HG03108 (cell line): ENCODE data around the gene SSR1.

Experiments
- ATAC-seq: cut with Tn5 transposase; IDR thresholded peaks from one replicate; pipeline ENCODE4 v1.9.1; 2021; ENCODE audit warnings: moderate library complexity; ENCODE audit not compliant: unreplicated experiment

Gene SSR1

DNA sequence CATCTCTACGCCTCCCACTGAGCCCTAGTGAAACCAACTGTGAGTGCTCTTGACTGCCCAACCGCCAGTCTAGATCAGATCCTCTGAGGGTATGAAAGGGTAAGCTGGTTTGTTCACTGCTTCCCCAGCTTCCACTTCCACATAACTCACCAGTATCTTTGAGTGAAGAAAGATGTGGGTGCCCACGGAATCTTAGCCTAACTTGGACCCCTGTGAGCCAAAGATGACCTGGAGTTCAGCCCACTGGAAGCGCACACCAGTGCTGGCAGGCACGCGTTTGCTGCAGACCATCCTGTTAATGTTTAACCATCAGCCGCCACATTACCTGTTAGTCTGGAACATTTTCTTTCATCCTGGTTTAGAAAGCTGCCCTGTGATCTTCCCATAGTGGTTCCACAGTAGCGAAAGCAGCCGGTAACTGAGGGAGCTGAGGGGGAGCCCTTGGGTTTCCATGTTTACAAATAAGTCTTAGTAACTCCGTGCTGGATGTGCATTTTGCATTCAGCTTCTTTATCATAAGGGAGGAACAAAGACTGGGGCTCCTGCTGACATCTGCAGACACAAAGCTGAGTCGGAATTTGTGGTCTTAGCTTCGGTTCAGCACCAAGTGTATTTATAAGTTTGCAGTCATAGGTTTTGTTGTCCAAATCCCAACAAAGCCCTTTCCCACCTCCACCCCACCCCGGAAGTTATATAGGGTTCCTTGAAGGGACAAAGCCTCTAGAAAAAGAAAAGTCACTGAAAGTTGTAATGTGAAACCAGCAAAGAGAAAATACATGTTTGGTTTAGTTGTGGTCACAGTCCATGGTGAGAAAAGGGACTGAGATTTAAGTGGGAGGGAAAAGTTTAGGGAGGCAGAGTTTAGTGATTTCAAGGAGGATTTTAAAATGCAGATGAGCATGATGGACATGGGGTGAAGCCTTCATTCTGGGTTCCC, 71.0 kb downstream of the SSR1 start:
- no peak for ATAC-seq

DNA sequence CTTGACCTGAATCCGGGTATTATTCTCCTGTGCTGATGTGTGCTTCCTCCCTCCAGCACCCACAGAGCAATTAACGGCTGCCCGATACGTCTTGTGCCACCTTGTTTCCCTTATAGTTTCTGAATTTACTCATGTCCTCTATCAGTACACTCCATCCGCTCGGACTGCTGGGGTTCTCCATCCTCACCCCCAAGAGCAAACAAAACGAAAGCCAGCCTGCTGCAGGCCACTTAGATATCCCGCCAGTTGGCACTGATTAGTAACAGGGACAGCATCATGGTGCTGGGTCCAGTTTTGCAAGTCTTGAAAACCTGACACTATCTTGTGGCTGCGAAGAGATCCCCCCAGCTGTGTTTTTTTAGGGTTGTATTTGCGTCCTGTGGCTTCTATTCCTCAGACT, 71.8 kb downstream of the SSR1 start:
- ATAC-seq = no peak

DNA sequence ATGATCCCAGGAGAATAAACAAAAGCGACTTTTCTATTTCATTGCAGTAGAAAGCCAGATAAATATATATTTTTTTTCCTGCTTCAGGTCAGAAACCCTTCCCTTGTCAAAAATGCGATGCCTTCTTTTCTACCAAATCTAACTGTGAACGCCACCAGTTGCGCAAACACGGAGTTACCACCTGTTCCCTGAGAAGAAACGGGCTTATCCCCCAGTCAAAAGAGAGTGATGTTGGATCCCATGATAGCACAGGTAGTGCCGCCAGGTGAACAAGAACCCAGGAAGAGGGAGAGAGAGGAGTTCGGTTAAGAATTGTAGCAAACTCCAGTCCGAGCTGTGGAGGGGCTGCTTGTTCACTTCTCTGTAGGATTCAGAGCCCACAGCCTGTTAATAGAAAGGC, 72.6 kb downstream of the SSR1 start:
- ATAC-seq = no peak

DNA sequence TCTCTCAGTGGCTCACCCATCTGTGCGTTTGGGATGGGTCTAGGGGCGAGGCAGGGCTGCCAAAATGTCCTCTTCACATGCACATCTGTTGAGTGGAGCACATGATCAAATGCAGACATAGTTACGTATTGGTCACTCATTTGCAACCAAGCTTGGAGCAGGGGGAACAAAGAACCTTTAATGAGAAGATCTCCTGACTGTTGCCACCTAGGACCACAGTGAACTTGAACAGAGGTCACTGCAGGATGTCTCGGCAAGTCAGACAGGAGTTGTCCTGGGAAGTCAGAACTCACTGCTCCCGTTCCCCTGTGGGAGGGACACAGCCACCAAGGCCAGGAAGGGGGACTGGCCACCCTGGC, 73.4 kb downstream of the SSR1 start:
- no peak for ATAC-seq

DNA sequence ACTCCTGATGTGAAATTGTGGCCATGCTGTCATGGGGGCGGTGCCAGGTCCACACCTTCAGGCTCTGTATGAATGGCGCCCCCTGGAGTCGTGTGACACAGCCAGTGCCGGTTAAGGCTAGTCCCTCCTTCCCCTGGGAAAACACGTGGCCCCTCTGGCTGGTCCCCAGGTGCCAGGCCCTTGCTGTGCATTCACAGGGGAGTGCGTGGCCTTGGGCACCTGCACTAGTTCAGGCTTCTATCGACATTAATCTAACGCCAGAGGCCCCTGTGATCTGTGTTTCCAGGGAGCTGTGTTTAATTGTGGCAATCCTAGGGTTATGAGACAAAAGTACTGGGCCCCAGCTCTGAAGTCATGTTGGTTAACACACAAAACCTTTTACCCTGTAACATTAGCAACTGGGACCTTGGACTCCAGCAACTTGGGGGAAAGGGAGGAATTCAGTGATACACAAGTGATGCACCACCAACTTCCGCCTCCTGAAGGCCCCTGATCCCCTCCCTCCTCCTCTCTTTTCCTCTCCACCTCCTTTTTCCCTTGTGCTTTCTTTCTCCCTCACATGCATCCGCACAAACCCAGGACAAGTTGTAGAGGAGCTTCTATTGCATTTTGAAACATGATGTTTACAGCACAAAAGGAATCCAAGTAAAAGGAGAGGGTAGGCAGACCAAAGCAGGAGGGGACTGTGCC, 74.0 kb downstream of the SSR1 start:
- peak; percentile 41 for ATAC-seq

DNA sequence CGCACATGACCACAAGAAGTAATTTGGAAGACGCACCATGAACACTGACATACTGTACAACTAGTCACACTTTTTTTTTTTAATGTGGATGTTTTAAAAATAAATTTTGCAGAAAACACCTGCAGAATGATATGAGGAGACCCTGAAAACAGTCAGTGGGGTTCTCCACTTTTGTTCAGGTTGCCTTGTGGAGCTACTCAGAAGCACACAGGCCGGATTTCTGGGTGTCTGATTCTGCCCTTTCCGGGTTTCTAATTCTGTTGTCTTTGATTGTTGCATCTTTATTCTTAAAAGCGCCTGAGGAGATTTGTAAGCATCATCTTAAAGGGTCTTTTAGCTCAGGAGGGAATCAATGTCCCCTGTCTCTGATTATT, 74.5 kb downstream of the SSR1 start:
- no peak for ATAC-seq

DNA sequence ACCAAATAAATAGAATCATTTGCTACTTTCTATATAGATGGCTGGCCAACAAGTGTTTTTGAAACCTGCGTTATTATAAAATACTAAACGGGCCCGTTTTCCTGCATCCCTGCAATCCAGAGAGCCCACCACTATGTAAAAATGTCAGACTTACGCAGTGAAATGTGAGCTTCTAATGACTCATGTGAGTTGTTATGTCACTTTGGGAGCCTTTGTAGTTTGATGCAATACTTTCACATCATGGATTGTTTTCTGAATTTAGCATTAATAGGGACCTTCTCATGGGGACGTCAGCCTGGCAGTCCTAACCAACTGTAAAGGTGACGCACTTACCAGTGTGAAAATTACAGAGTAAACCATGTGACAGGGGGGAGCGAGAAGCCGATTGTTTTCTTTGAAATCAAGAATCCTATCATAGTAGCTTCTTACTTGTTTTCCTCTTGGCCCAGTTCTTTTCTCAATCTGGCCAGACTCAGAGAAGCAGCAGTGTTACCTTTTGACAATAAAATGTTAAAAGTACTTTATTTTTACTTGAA, 75.3 kb downstream of the SSR1 start:
- no peak for ATAC-seq

DNA sequence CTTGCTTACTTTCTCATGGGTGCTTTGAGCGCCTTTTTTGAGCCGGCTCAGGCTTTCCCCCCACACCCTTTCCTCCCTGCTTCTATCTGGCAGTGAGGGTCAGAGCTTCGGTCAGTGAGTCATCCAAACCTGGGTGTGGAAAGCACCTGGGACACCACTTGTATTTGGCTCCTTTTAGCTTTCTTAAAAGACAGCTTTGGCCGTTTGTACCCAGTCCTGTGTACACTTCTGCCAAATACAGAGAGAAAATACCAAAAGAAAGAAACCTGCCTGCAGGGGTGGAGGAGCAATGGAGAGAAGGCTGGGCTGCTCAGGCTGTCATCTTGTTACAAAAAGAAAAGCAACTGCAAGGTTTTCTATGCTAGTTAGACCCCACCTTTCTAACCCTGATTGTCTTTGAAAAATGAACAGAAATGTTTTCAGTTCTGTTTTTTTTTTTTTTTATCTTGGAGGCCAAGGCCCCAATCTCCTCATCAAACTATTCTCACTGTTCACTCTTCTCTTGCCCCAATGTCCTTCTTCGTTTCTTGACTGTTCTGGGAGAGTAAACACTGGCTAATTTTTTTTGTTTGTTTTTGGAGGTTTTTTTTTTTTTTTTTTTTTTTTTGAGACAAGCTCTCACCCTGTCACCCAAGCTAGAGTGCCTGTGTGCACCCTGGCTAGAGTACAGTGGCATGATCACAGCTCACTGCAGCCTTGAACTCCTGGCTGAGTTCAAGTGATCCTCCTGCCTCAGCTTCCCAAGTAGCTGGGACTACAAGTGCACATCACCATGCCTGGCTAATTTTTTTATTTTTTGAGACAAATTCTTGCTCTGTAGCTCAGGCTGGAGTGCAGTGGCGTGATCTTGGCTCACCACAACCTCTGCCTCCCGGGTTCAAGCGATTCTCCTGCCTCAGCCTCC, 76.4 kb downstream of the SSR1 start:
- peak; percentile 54 for ATAC-seq

DNA sequence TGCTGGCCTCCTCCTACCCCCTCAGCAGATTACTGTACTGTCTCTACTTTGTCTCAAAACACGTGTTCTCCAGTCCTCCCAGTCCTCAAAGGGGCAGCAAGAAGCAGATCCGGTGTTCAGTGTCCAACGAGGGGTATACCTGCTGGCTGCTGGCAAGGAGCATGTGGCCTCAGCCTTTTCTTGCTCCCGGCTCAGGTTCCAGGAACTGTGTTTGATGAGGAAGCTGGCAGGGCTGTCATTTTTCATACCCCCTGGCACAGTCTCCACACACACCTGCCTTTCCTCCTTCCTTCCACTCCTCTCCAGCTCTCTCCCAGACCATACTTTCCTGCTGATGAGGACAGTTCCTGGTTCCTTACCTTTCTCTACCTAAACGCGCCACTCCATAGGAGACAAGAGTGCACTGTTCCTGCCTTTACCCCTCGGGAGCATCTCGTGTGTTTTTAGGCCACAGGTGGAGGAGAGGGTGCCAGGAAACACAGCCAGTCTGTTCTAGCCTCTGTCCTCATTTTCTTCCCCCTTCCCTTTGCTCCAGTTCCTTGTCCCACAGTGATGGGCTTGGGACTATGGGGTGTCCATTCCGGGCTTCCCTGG, 77.2 kb downstream of the SSR1 start:
- no peak for ATAC-seq

DNA sequence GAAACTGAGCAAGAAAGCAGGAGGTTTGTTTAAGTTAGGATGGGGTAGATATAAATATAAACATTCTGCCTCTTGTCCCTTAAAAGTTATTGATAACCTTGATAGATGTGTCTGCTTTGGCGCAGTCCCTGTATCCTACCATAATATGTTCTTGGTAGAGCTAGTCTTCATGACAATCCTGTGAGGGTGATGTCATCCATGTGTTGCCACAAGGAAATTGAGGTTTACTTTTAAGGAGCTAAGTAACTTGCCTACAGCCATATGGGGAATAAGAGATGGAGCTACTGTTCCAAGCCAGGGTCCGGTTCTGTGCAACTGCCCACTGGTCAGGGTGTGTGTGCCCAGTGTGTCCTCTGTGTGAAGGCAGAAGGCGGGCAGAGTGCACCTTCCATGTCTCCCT, 78.5 kb downstream of the SSR1 start:
- ATAC-seq = no peak

DNA sequence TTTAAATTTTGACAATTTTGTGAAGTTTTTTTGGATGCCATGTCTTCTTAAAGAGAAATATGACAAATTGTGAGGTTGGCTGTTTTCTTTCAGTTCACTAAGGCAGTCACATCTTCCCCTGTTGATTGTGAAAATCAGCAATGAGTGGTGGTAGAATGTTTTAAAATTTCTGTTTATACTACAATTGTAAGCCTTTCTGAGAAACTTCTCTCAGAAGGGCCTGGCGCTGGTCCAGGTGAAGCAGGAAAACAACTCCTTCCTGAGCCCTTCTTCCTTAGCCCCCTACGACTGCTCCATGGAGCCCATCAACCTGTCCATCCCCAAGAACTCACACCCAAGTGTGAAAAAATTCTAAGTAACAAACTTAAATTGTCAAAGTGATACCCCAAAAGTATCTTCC, 80.6 kb downstream of the SSR1 start:
- ATAC-seq = no peak

DNA sequence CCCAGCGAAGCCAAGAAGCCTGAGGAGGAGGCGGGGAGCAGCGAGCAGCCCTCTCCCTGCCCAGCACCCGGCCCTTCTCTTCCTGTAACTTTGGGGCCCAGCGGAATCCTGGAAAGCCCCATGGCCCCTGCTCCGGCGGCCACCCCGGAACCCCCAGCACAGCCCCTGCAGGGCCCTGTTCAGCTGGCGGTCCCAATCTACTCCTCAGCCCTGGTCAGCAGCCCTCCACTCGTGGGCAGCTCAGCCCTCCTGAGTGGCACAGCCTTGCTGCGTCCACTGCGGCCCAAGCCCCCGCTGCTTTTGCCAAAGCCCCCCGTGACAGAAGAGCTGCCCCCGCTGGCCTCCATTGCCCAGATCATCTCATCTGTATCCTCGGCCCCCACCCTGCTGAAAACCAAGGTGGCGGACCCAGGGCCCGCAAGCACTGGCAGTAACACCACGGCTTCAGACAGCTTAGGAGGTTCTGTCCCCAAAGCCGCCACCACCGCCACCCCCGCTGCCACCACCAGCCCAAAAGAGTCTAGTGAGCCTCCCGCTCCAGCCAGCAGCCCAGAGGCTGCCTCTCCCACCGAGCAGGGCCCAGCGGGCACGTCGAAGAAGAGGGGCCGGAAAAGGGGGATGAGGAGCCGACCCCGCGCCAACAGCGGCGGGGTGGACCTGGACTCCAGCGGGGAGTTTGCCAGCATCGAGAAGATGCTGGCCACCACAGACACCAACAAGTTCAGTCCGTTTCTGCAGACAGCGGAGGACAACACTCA, 81.9 kb downstream of the SSR1 start:
- no peak for ATAC-seq

DNA sequence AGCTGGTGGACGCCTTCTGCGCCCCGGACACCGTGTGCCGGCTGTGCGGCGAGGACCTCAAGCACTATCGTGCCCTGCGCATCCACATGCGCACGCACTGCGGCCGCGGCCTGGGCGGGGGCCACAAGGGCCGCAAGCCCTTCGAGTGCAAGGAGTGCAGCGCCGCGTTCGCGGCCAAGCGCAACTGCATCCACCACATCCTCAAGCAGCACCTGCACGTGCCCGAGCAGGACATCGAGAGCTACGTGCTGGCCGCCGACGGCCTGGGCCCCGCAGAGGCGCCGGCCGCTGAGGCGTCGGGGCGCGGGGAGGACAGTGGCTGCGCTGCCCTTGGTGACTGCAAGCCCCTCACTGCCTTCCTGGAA, 82.7 kb downstream of the SSR1 start:
- ATAC-seq = no peak

DNA sequence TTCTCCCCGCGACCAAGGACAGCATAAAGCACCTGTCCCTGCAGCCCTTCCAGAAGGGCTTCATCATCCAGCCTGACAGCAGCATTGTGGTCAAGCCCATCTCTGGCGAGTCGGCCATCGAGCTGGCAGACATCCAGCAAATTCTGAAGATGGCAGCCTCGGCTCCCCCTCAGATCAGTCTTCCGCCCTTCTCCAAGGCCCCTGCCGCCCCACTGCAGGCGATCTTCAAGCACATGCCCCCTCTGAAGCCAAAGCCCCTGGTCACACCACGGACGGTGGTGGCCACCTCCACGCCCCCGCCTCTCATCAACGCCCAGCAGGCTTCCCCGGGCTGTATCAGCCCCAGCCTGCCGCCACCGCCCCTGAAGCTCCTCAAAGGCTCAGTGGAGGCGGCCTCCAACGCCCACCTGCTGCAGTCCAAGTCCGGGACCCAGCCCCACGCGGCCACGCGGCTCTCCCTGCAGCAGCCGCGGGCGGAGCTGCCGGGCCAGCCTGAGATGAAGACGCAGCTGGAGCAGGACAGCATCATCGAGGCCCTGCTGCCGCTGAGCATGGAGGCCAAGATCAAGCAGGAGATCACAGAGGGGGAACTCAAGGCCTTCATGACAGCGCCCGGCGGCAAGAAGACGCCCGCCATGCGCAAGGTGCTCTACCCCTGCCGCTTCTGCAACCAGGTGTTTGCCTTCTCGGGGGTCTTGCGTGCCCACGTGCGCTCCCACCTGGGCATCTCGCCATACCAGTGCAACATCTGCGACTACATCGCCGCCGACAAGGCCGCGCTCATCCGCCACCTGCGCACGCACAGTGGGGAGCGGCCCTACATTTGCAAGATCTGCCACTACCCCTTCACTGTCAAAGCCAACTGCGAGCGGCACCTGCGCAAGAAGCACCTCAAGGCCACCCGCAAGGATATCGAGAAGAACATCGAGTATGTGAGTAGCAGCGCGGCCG, 83.3 kb downstream of the SSR1 start:
- ATAC-seq = no peak

DNA sequence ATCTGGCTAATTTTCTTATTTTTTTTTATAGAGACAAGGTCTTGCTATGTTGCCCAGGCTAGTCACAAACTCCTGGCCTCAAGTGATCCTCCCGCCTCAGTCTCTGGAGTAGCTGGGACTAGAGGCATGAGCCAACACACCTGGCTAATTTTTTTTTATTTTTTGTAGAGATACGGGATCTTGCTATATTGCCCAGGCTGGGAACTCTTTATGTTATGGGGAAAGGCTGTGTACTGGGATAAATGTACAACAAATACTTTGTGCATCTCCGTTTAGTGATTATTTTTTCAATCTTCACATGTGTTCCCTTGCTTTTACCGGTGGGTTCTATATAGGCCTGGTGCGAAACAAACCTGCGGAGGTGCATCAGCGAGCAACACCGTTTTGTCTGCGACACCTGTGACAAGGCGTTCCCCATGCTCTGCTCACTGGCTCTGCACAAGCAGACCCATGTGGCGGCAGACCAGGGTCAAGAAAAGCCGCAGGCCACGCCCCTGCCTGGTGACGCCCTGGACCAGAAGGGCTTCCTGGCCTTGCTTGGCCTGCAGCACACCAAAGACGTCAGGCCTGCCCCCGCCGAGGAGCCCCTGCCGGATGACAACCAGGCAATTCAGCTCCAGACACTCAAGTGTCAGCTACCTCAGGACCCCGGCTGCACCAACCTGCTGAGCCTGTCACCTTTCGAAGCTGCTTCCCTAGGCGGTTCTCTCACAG, 84.2 kb downstream of the SSR1 start:
- no peak for ATAC-seq

DNA sequence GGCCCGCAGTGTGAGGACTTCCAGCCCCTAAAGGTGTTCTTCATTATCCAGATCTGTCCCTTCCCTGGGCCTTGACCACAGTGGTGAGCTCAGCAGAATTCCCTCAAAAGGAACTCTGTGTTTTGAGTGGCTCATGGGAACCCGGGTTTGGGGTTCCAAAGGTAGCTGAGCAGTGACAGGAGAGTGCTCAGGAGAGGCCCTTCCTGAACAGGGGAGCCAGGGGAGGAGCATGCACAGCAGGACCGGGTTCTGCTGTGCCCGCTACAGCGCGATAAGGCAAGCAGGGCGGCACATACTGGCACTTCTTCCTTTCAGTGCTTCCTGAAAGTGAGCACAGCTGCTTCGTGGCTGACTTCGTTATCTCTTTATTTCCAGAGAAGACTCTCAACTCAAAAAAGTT, 88.3 kb downstream of the SSR1 start:
- ATAC-seq = no peak

DNA sequence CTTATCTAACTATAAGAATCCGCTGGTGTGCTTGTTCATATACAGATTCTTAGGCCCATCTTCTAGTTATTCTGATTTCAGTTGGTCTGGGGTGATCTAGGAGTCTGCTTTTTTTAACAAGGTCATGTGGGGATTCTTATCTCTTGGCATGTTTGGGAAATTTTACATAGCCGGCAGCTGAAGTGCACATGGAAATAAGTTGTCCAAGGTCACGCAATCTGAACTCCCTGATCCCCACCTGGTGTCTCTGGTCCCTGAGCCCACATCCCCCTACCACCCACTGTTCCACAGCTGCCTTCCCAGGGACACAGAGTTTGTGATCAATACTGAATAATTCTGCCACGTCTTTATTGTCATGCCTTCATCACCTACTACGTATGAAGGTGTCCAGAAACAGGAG, 90.8 kb downstream of the SSR1 start:
- no peak for ATAC-seq

DNA sequence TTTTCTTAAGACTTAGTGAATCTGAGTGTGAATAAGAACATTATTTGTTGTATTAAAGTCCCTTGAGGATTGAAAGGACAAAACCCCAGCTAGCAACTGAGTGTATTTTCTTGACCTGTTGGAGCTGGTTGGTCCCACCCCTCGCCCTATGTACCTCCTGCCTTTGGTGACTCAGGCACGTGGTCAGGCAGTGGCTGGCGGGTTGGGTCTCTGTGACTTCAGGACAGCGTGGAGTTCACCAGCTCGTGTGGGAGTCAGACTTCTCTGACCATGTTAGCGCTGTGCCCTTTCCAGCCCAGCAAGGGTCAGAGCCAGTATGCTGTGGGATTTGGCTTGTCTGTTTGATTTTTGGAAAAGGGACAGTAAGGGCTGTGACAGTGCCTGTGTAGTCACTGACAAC, 93.7 kb downstream of the SSR1 start:
- ATAC-seq = no peak
